DND-41 (cell line): ENCODE measurements around the gene ANKLE2.
A peak's percentile ranks its signal among the peaks of the same experiment; 100 is the strongest.

ENCODE experiments used
- ATAC-seq: fragments of 200-7000 bp; cut with Tn5 transposase; 3 replicates; pipeline ENCODE4 v1.9.1; 2021; ENCODE audit warnings: low read depth; ENCODE audit not compliant: insufficient read depth
- DNase-seq: peaks from one replicate; pipeline ENCODE4 v3.0.0-alpha.2; 2020
- H2AFZ ChIP-seq: 2 replicates; pipeline ENCODE4 v1.6.0; 2012; ENCODE audit warnings: low read depth, low read length
- H3K27ac ChIP-seq: 2 replicates; pipeline ENCODE4 v1.5.1; 2012; ENCODE audit warnings: low read length, inconsistent platforms
- H3K27me3 ChIP-seq: fragments of 200-600 bp; sonication (generic); 2 replicates; pipeline ENCODE4 v1.6.0; 2012; ENCODE audit warnings: low read length, mild to moderate bottlenecking, inconsistent platforms; ENCODE audit not compliant: insufficient read depth, poor library complexity
- H3K36me3 ChIP-seq: 2 replicates; pipeline ENCODE4 v1.5.1; 2012; ENCODE audit warnings: low read length, inconsistent platforms; ENCODE audit not compliant: insufficient read depth
- H3K4me1 ChIP-seq: 2 replicates; pipeline ENCODE4 v1.5.1; 2012; ENCODE audit warnings: mild to moderate bottlenecking, low read length; ENCODE audit not compliant: insufficient read depth
- H3K4me2 ChIP-seq: 2 replicates; pipeline ENCODE4 v1.6.0; 2012; ENCODE audit warnings: mild to moderate bottlenecking, moderate library complexity, low read length, inconsistent platforms; ENCODE audit not compliant: insufficient read depth
- H3K4me3 ChIP-seq, 2 experiments: fragments of 200-600 bp in 1 of 2; shearing (Covaris generic) in 1 of 2; 2 replicates each; pipeline ENCODE4 v1.5.1; 2012 to 2016; ENCODE audit warnings: inconsistent platforms in 2 of 2, low read length in 2 of 2, mild to moderate bottlenecking in 2 of 2, low read depth in 1 of 2, moderate library complexity in 1 of 2
- H3K79me2 ChIP-seq: 2 replicates; pipeline ENCODE4 v1.6.0; 2012; ENCODE audit warnings: low read length, inconsistent platforms; ENCODE audit not compliant: insufficient read depth
- H3K9ac ChIP-seq: 2 replicates; pipeline ENCODE4 v1.6.0; 2012; ENCODE audit warnings: low read depth, mild to moderate bottlenecking, inconsistent platforms, low read length, moderate library complexity
- H3K9me3 ChIP-seq: 2 replicates; pipeline ENCODE4 v1.5.1; 2012; ENCODE audit warnings: low read length, moderate library complexity, mild to moderate bottlenecking, inconsistent platforms; ENCODE audit not compliant: insufficient read depth, severe bottlenecking
- H4K20me1 ChIP-seq: 2 replicates; pipeline ENCODE4 v1.6.0; 2012; ENCODE audit warnings: low read length; ENCODE audit not compliant: insufficient read depth
- CTCF ChIP-seq: IDR thresholded peaks from 2 replicates; pipeline ENCODE4 v1.5.1; 2012; ENCODE audit warnings: borderline replicate concordance, low read length, moderate library complexity, mild to moderate bottlenecking; ENCODE audit not compliant: poor library complexity, severe bottlenecking; ENCODE audit errors: extremely low read depth
- EZH2 ChIP-seq: IDR thresholded peaks from 3 replicates; pipeline ENCODE4 v1.6.1; 2012; ENCODE audit warnings: borderline replicate concordance, low read depth, mild to moderate bottlenecking, moderate library complexity, low read length, inconsistent platforms; ENCODE audit not compliant: severe bottlenecking

The ANKLE2 gene

GRCh38 chr12:132708150-132708549, 53.5 kb downstream of the ANKLE2 start:
- Histone ChIP-seq H3K36me3 (peaks cover 22% of the 10 kb centered on the region), H4K20me1 (peaks cover 11% of the 10 kb centered on the region; the same call in 1 of the 2 replicates), H3K4me2 (no peak overlapping the region), H3K4me3 (no peak overlapping the region), H2AFZ (no peak overlapping the region), H3K27ac (no peak overlapping the region), H3K4me1 (peaks cover 26% of the 10 kb centered on the region), H3K9ac (no peak overlapping the region), H3K27me3 (no peaks in the 10 kb centered on the region), H3K9me3 (no peaks in the 10 kb centered on the region), H3K79me2 (peaks cover 34% of the 10 kb centered on the region)
- TF ChIP-seq CTCF (no peak), EZH2 (no peak)
- DNase-seq (no peak), ATAC-seq (no peak)

GRCh38 chr12:132707241-132707640, 54.4 kb downstream of the ANKLE2 start:
- peaks cover 27% of the 10 kb centered on the region for H3K36me3 ChIP-seq
- no peaks in the 10 kb centered on the region for H3K27me3 ChIP-seq
- DNase-seq (no peak), ATAC-seq (no peak)
- no peak overlapping the region for H2AFZ ChIP-seq
- H4K20me1 ChIP-seq, result peaks cover 13% of the 10 kb centered on the region
- peaks cover 25% of the 10 kb centered on the region for H3K79me2 ChIP-seq
- H3K4me3 ChIP-seq, result no peak overlapping the region
- no peaks in the 10 kb centered on the region for H3K9me3 ChIP-seq
- peaks cover 17% of the 10 kb centered on the region for H3K4me1 ChIP-seq
- TF ChIP-seq EZH2, result no peak
- TF ChIP-seq CTCF, result no peak
- H3K27ac ChIP-seq, result no peak overlapping the region
- no peak overlapping the region for H3K4me2 ChIP-seq
- no peak overlapping the region for H3K9ac ChIP-seq

DNA sequence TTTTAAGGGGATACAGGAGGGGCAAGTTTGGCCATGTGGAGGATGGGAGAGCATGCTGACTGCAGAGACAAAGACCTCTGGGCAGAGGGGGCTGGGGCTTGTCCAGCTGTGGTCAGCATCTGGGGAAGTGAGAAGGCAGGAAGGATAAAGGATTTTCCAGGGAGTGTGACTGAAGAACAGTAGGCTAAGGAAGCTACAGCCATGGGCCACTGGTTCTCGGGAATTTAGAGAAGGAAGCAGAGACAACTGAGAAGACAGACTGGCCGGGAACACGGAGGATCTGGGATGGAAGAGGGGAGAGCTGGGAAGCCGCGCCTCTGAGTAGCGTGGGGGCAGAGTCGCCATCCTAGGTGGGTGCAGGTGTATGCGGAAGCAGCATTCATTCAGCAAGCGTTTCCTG, 58.0 kb downstream of the ANKLE2 start:
- ATAC-seq (no peak), DNase-seq (no peak)
- no peak overlapping the region for H2AFZ ChIP-seq
- no peaks in the 10 kb centered on the region for H3K9me3 ChIP-seq
- H3K36me3 ChIP-seq, result peaks cover 61% of the 10 kb centered on the region
- no peaks in the 10 kb centered on the region for H3K27me3 ChIP-seq
- H3K9ac ChIP-seq, result no peak overlapping the region
- H3K4me3 ChIP-seq, result no peak overlapping the region
- H3K27ac ChIP-seq, result no peak overlapping the region
- no peak overlapping the region for H3K4me2 ChIP-seq
- TF ChIP-seq EZH2 (no peak), CTCF (no peak)
- H3K79me2 ChIP-seq, result peaks cover 13% of the 10 kb centered on the region
- peaks cover 14% of the 10 kb centered on the region for H4K20me1 ChIP-seq
- no peaks in the 10 kb centered on the region for H3K4me1 ChIP-seq

GRCh38 chr12:132702640-132703039, 59.0 kb downstream of the ANKLE2 start:
- Histone ChIP-seq H3K79me2 (peaks cover 13% of the 10 kb centered on the region), H3K27ac (no peak overlapping the region), H2AFZ (no peak overlapping the region), H3K36me3 (peaks cover 71% of the 10 kb centered on the region), H3K4me3 (no peak overlapping the region), H3K4me2 (no peak overlapping the region), H4K20me1 (peaks cover 14% of the 10 kb centered on the region), H3K9ac (no peak overlapping the region), H3K4me1 (no peaks in the 10 kb centered on the region), H3K27me3 (no peaks in the 10 kb centered on the region), H3K9me3 (no peaks in the 10 kb centered on the region)
- TF ChIP-seq CTCF (no peak), EZH2 (no peak)
- 0 out of 3 replicates have a peak, but pooled peaks have one; percentile 7 for ATAC-seq
- DNase-seq, result no peak
